GM12878 (cell line): Measurements from ENCODE around the gene AIP. TPM values are rescaled to one million over a fixed set of nuclear protein-coding genes. Genes with fewer than 3 reads are reported as not detected.

Experiments
- BACH1 ChIP-seq: fragments of 450-650 bp; IDR thresholded peaks from 2 replicates; pipeline ENCODE4 v1.6.1; 2017; ENCODE audit warnings: mild to moderate bottlenecking, borderline replicate concordance
- BHLHE40 ChIP-seq, 2 experiments: fragments of 450-650 bp in 1 of 2; IDR thresholded peaks; 2 replicates each; pipeline ENCODE4 v1.6.1; 2011 to 2017; ENCODE audit warnings: low read depth in 2 of 2, borderline replicate concordance in 1 of 2, improper control_type of control experiment in 1 of 2, low read length in 1 of 2, mild to moderate bottlenecking in 1 of 2
- CBFB ChIP-seq: IDR thresholded peaks from 2 replicates; pipeline ENCODE4 v1.6.1; 2016; ENCODE audit warnings: antibody characterized with exemption, low read depth
- CREB1 ChIP-seq: IDR thresholded peaks from 2 replicates; pipeline ENCODE4 v1.6.1; 2012; ENCODE audit warnings: low read depth, mild to moderate bottlenecking, inconsistent platforms
- DPF2 ChIP-seq: fragments of 450-650 bp; IDR thresholded peaks from 2 replicates; pipeline ENCODE4 v1.6.1; 2017; ENCODE audit warnings: mild to moderate bottlenecking
- EGR1 ChIP-seq, 2 experiments: IDR thresholded peaks; 1 replicate in 1 of 2; 2 replicates in 1 of 2; pipeline ENCODE4 v1.6.1; 2011 to 2012; ENCODE audit warnings: low read depth in 2 of 2, low read length in 2 of 2, borderline replicate concordance in 1 of 2, mild to moderate bottlenecking in 1 of 2, moderate library complexity in 1 of 2
- FOXM1 ChIP-seq: IDR thresholded peaks from 2 replicates; pipeline ENCODE4 v1.6.1; 2012; ENCODE audit warnings: low read depth, mild to moderate bottlenecking, inconsistent platforms, low read length, moderate library complexity
- HCFC1 ChIP-seq: fragments of 150-350 bp; IDR thresholded peaks from 2 replicates; pipeline ENCODE4 v1.6.1; 2014; ENCODE audit warnings: low read length
- IKZF1 ChIP-seq: fragments of 450-650 bp; conservative IDR thresholded peaks from 2 replicates; pipeline ENCODE4 v1.6.1; 2017; ENCODE audit warnings: antibody characterized with exemption, mild to moderate bottlenecking
- KAT2A ChIP-seq: conservative IDR thresholded peaks from 2 replicates; pipeline ENCODE4 v1.6.1; 2011; ENCODE audit warnings: low read depth, low read length; ENCODE audit not compliant: control insufficient read depth
- MEF2B ChIP-seq: fragments of 450-650 bp; IDR thresholded peaks from 2 replicates; pipeline ENCODE4 v1.6.1; 2018; ENCODE audit warnings: mild to moderate bottlenecking, moderate library complexity; ENCODE audit not compliant: partially characterized antibody, poor library complexity, severe bottlenecking
- MLLT1 ChIP-seq: fragments of 450-650 bp; IDR thresholded peaks from 2 replicates; pipeline ENCODE4 v1.6.1; 2016; ENCODE audit warnings: mild to moderate bottlenecking
- NBN ChIP-seq: fragments of 450-650 bp; IDR thresholded peaks from 2 replicates; pipeline ENCODE4 v1.6.1; 2016
- NRF1 ChIP-seq: conservative IDR thresholded peaks from 2 replicates; pipeline ENCODE4 v1.6.1; 2011; ENCODE audit warnings: mild to moderate bottlenecking, low read depth, low read length, improper control_type of control experiment
- POLR2AphosphoS5 ChIP-seq: IDR thresholded peaks from 2 replicates; pipeline ENCODE4 v1.6.1; 2011; ENCODE audit warnings: mild to moderate bottlenecking, low read length, inconsistent platforms
- RUNX3 ChIP-seq: IDR thresholded peaks from 2 replicates; pipeline ENCODE4 v1.6.1; 2012; ENCODE audit warnings: low read length, inconsistent platforms
- SMARCA5 ChIP-seq: fragments of 450-650 bp; IDR thresholded peaks from 2 replicates; pipeline ENCODE4 v1.6.1; 2017; ENCODE audit warnings: mild to moderate bottlenecking
- TCF12 ChIP-seq: IDR thresholded peaks from 2 replicates; pipeline ENCODE4 v1.6.1; 2011; ENCODE audit warnings: low read depth, mild to moderate bottlenecking, low read length
- USF1 ChIP-seq: IDR thresholded peaks from 2 replicates; pipeline ENCODE4 v1.6.1; 2011; ENCODE audit warnings: borderline replicate concordance, low read depth, mild to moderate bottlenecking, moderate library complexity, mixed read lengths, low read length; ENCODE audit not compliant: insufficient read depth; ENCODE audit errors: extremely low read length
- ZNF207 ChIP-seq: fragments of 450-650 bp; IDR thresholded peaks from 2 replicates; pipeline ENCODE4 v1.6.1; 2014; ENCODE audit warnings: antibody characterized with exemption, mild to moderate bottlenecking, borderline replicate concordance
- ZNF592 ChIP-seq: fragments of 450-650 bp; IDR thresholded peaks from 2 replicates; pipeline ENCODE4 v1.6.1; 2017; ENCODE audit warnings: mild to moderate bottlenecking, moderate library complexity
- polyA plus RNA-seq, 11 experiments: library from polyadenylated mRNA; depleted of rRNA in 4 of 11; unstranded in 6 of 11; stranded (reverse) in 5 of 11; fragments of >200 nt; fragmentation: Nextera tagmentation in 4 of 11; fragmentation: Illumina TruSeq in 1 of 11; extraction: Ambion mirVana in 4 of 11; extraction: Trizol in 1 of 11; gene quantifications; 1 replicate in 1 of 11; 2 replicates in 10 of 11; pipeline versions ENCODE4 v1.2.1 to v1.2.3, GENCODE V29; 2011 to 2016; ENCODE audit warnings: inconsistent platforms in 2 of 11, missing spikeins in 2 of 11, low read depth in 1 of 11
- total RNA-seq, 4 experiments: library from RNA; depleted of rRNA in 3 of 4; stranded (reverse); fragments of >200 nt in 3 of 4; fragmentation: Illumina TruSeq in 1 of 4; extraction: Trizol in 1 of 4; gene quantifications; 2 replicates each; pipeline versions ENCODE4 v1.2.1 to v1.2.3, GENCODE V29; 2013 to 2021

Gene AIP
- total and polyA plus RNA-seq, 10 of the 15 experiments (the other 5 are each of a cell fraction or from before 2014, with no cell fraction given) = 12.6 to 164 (median 104) TPM

- TF ChIP-seq BACH1 (peak; percentile 1; the same call in 1 of the 2 replicates), USF1 (peak; percentile 79), KAT2A (no peak), NRF1 (no peak), HCFC1 (no peak; the same call in 1 of the 2 replicates), POLR2AphosphoS5 (peak; percentile 73; the same call in 1 of the 2 replicates), DPF2 (peak; percentile 53; the same call in 1 of the 2 replicates), IKZF1 (peak; percentile 25; the same call in 1 of the 2 replicates), FOXM1 (no peak), CBFB (no peak), BHLHE40 (IDR thresholded peaks at IDR 0.05; ENCODE audit: borderline replicate concordance in 1 of 2, low read depth in 2 of 2, low read length in 1 of 2) (peak; percentile 46 to 82; a peak in 3 of 4 replicates), EGR1 (IDR thresholded peaks at IDR 0.05; ENCODE audit: borderline replicate concordance in 1 of 2, low read depth in 2 of 2, low read length in 2 of 2) (peak in 1 of 2 experiments; percentile 17; a peak in 1 of 3 replicates), MEF2B (peak; percentile 74), MLLT1 (peak; percentile 80), CREB1 (no peak), SMARCA5 (0 out of 2 replicates have a peak, but pooled peaks have one; percentile 29), ZNF592 (no peak), ZNF207 (no peak), TCF12 (peak; percentile 49; the same call in 1 of the 2 replicates), RUNX3 (peak; percentile 22), NBN (0 out of 2 replicates have a peak, but pooled peaks have one; percentile 32)
These were observed 18.2 kb upstream of the AIP start (continued) for GRCh38 chr11:67464411-67465188.
